Activated T-helper 17 cell treated with anti-CD3 and anti-CD28 coated beads, Interleukin-2, amount 50 U/mL, for 72 hours (primary cell): ENCODE results near the gene HVCN1. TPM values are rescaled to one million over a fixed set of nuclear protein-coding genes. Genes with fewer than 3 reads are reported as not detected.

Source experiments
- ATAC-seq: fragments of 150-1000 bp; cut with Tn5 transposase; replicated peaks from 2 replicates; pipeline ENCODE4 v1.10.0; 2021; ENCODE audit warnings: mild to moderate bottlenecking, moderate library complexity
- H3K27ac Mint-ChIP-seq: one replicate; pipeline ENCODE4 v1.8.0; 2022; ENCODE audit warnings: mixed read lengths
- H3K27me3 Mint-ChIP-seq: one replicate; pipeline ENCODE4 v1.8.0; 2022; ENCODE audit warnings: mixed read lengths
- H3K36me3 Mint-ChIP-seq: one replicate; pipeline ENCODE4 v1.8.0; 2022; ENCODE audit warnings: low read depth, mild to moderate bottlenecking, mixed read lengths
- H3K4me1 Mint-ChIP-seq: one replicate; pipeline ENCODE4 v1.8.0; 2022; ENCODE audit warnings: mixed read lengths
- H3K4me3 Mint-ChIP-seq: one replicate; pipeline ENCODE4 v1.8.0; 2022; ENCODE audit warnings: mild to moderate bottlenecking, mixed read lengths
- H3K9me3 Mint-ChIP-seq: one replicate; pipeline ENCODE4 v1.8.0; 2022; ENCODE audit warnings: mixed read lengths
- total RNA-seq, 2 donors: library from RNA; stranded (reverse); gene quantifications; one replicate each; pipeline ENCODE4 v1.2.3, GENCODE V29; 2022

Gene HVCN1
- total RNA-seq, 2 donors from 2014 or later, result 0.71 to 1.7 TPM

- H3K27ac Mint-ChIP-seq, result peak overlapping the region; percentile 74
- peak overlapping the region; percentile 87 for H3K4me3 Mint-ChIP-seq
- H3K9me3 Mint-ChIP-seq, result no peaks in the 10 kb centered on the region
- peaks cover 3% of the 10 kb centered on the region for H3K27me3 Mint-ChIP-seq
- H3K4me1 Mint-ChIP-seq, result peaks cover 10% of the 10 kb centered on the region
- ATAC-seq, result peak; percentile 73
- no peaks in the 10 kb centered on the region for H3K36me3 Mint-ChIP-seq
Observed at GRCh38 chr12:110689281-110690126, 589 bp upstream of the HVCN1 start.

- no peaks in the 10 kb centered on the region for H3K36me3 Mint-ChIP-seq
- peaks cover 10% of the 10 kb centered on the region for H3K4me1 Mint-ChIP-seq
- H3K9me3 Mint-ChIP-seq, result no peaks in the 10 kb centered on the region
- no peak overlapping the region for H3K27ac Mint-ChIP-seq
- ATAC-seq, result no peak
- H3K4me3 Mint-ChIP-seq, result peak overlapping the region; percentile 63
- peaks cover 3% of the 10 kb centered on the region for H3K27me3 Mint-ChIP-seq
Observed at GRCh38 chr12:110687396-110688169, 1.3 kb downstream of the HVCN1 start.

- no peak overlapping the region for H3K4me3 Mint-ChIP-seq
- no peak overlapping the region for H3K27ac Mint-ChIP-seq
- peaks cover 3% of the 10 kb centered on the region for H3K27me3 Mint-ChIP-seq
- no peaks in the 10 kb centered on the region for H3K36me3 Mint-ChIP-seq
- H3K4me1 Mint-ChIP-seq, result peaks cover 10% of the 10 kb centered on the region
- no peaks in the 10 kb centered on the region for H3K9me3 Mint-ChIP-seq
- no peak for ATAC-seq
Observed at GRCh38 chr12:110686294-110686903, 2.5 kb downstream of the HVCN1 start.

GRCh38 chr12:110684312-110684836, 4.5 kb downstream of the HVCN1 start:
- Mint-ChIP-seq H3K27me3 (peaks cover 3% of the 10 kb centered on the region), H3K36me3 (no peaks in the 10 kb centered on the region), H3K27ac (no peak overlapping the region), H3K4me3 (no peak overlapping the region), H3K9me3 (no peaks in the 10 kb centered on the region), H3K4me1 (peaks cover under 1% of the 10 kb centered on the region)
- ATAC-seq, result no peak

GRCh38 chr12:110683888-110684287, 5.0 kb downstream of the HVCN1 start:
- Mint-ChIP-seq H3K4me3 (no peak overlapping the region), H3K4me1 (no peaks in the 10 kb centered on the region), H3K27ac (no peak overlapping the region), H3K36me3 (no peaks in the 10 kb centered on the region), H3K27me3 (peaks cover 3% of the 10 kb centered on the region), H3K9me3 (no peaks in the 10 kb centered on the region)
- no peak for ATAC-seq

GRCh38 chr12:110680032-110680431, 8.9 kb downstream of the HVCN1 start:
- no peaks in the 10 kb centered on the region for H3K9me3 Mint-ChIP-seq
- no peak overlapping the region for H3K27ac Mint-ChIP-seq
- no peak for ATAC-seq
- H3K36me3 Mint-ChIP-seq, result no peaks in the 10 kb centered on the region
- H3K4me1 Mint-ChIP-seq, result peaks cover 8% of the 10 kb centered on the region
- no peak overlapping the region for H3K4me3 Mint-ChIP-seq
- no peaks in the 10 kb centered on the region for H3K27me3 Mint-ChIP-seq

- no peak for ATAC-seq
- Mint-ChIP-seq H3K27ac (no peak overlapping the region), H3K4me1 (peaks cover 8% of the 10 kb centered on the region)
Observed at GRCh38 chr12:110679201-110679600, 9.7 kb downstream of the HVCN1 start.

GRCh38 chr12:110677982-110678381, 10.9 kb downstream of the HVCN1 start:
- peaks cover 8% of the 10 kb centered on the region for H3K4me1 Mint-ChIP-seq
- peak overlapping the region; percentile 45 for H3K27ac Mint-ChIP-seq
- ATAC-seq, result no peak
- H3K27me3 Mint-ChIP-seq, result no peaks in the 10 kb centered on the region
- H3K36me3 Mint-ChIP-seq, result no peaks in the 10 kb centered on the region
- H3K4me3 Mint-ChIP-seq, result no peak overlapping the region
- no peaks in the 10 kb centered on the region for H3K9me3 Mint-ChIP-seq

More at GRCh38 chr12:110679201-110679600, 9.7 kb downstream of the HVCN1 start:
- Mint-ChIP-seq H3K4me3 (no peak overlapping the region), H3K9me3 (no peaks in the 10 kb centered on the region), H3K36me3 (no peaks in the 10 kb centered on the region), H3K27me3 (no peaks in the 10 kb centered on the region)

GRCh38 chr12:110677206-110677911, 11.6 kb downstream of the HVCN1 start:
- Mint-ChIP-seq H3K36me3 (no peaks in the 10 kb centered on the region), H3K9me3 (no peaks in the 10 kb centered on the region), H3K27ac (peak overlapping the region; percentile 45), H3K4me1 (peaks cover 8% of the 10 kb centered on the region), H3K4me3 (no peak overlapping the region), H3K27me3 (no peaks in the 10 kb centered on the region)
- ATAC-seq, result no peak

GRCh38 chr12:110676171-110676570, 12.7 kb downstream of the HVCN1 start:
- Mint-ChIP-seq H3K4me3 (no peak overlapping the region), H3K36me3 (no peaks in the 10 kb centered on the region), H3K9me3 (no peaks in the 10 kb centered on the region), H3K27ac (no peak overlapping the region), H3K27me3 (no peaks in the 10 kb centered on the region), H3K4me1 (peaks cover 8% of the 10 kb centered on the region)
- no peak for ATAC-seq

GRCh38 chr12:110670161-110670701, 18.7 kb downstream of the HVCN1 start:
- peak; percentile 81 for ATAC-seq
- Mint-ChIP-seq H3K27ac (peak overlapping the region; percentile 53), H3K27me3 (no peaks in the 10 kb centered on the region), H3K36me3 (no peaks in the 10 kb centered on the region), H3K9me3 (peaks cover 5% of the 10 kb centered on the region), H3K4me3 (peak overlapping the region; percentile 19), H3K4me1 (peaks cover 19% of the 10 kb centered on the region)

- peaks cover 13% of the 10 kb centered on the region for H3K9me3 Mint-ChIP-seq
- no peaks in the 10 kb centered on the region for H3K27me3 Mint-ChIP-seq
- peak overlapping the region; percentile 53 for H3K27ac Mint-ChIP-seq
- no peak overlapping the region for H3K4me3 Mint-ChIP-seq
- peaks cover 19% of the 10 kb centered on the region for H3K4me1 Mint-ChIP-seq
- H3K36me3 Mint-ChIP-seq, result no peaks in the 10 kb centered on the region
- no peak for ATAC-seq
Observed at GRCh38 chr12:110669193-110669502, 19.8 kb downstream of the HVCN1 start.

GRCh38 chr12:110668480-110669192, 20.3 kb downstream of the HVCN1 start:
- Mint-ChIP-seq H3K4me1 (peaks cover 19% of the 10 kb centered on the region), H3K4me3 (no peak overlapping the region), H3K9me3 (peaks cover 16% of the 10 kb centered on the region), H3K27me3 (no peaks in the 10 kb centered on the region), H3K27ac (peak overlapping the region; percentile 53), H3K36me3 (no peaks in the 10 kb centered on the region)
- no peak for ATAC-seq
